CD4-positive, CD25-positive, alpha-beta regulatory T cell (primary cell): ENCODE data around the gene MFN2. TPM values are rescaled to one million over a fixed set of nuclear protein-coding genes. Genes with fewer than 3 reads are reported as not detected.
"Not testable (repeated sequence)": the region's sequence is repeated elsewhere in the genome, so short reads cannot be mapped to it uniquely, and the experiment has no call there.

Experiments used
- ATAC-seq, 2 donors: fragments of 150-1000 bp; cut with Tn5 transposase; one replicate each; pipeline ENCODE4 v1.10.0; 2021; ENCODE audit warnings: low read depth in 2 of 2, moderate number of reproducible peaks in 2 of 2, moderate library complexity in 1 of 2
- DNase-seq, 3 donors: peaks; one replicate each; pipeline versions ENCODE4 v3.0.0 to v3.0.0-alpha.2; 2012 to 2022; ENCODE audit warnings: mixed read lengths in 1 of 3
- H3K27ac ChIP-seq: one replicate; pipeline ENCODE4 v1.7.0; 2013; ENCODE audit warnings: mild to moderate bottlenecking, low read length; ENCODE audit not compliant: insufficient read depth, poor library complexity, severe bottlenecking
- H3K27me3 ChIP-seq: one replicate; pipeline ENCODE4 v1.7.0; 2013; ENCODE audit warnings: low read length; ENCODE audit not compliant: control insufficient read depth, insufficient read depth
- H3K36me3 ChIP-seq: one replicate; pipeline ENCODE4 v1.7.0; 2013; ENCODE audit warnings: mild to moderate bottlenecking, low read length, moderate library complexity; ENCODE audit not compliant: control insufficient read depth, insufficient read depth
- H3K4me1 ChIP-seq: 2 replicates; pipeline ENCODE4 v1.7.0; 2013; ENCODE audit warnings: mild to moderate bottlenecking, low read length; ENCODE audit not compliant: insufficient read depth, control insufficient read depth, poor library complexity, severe bottlenecking
- H3K4me3 ChIP-seq: one replicate; pipeline ENCODE4 v1.7.0; 2013; ENCODE audit warnings: low read depth, mild to moderate bottlenecking, low read length, moderate library complexity
- H3K9me3 ChIP-seq, 2 experiments: 1 replicate in 1 of 2; 2 replicates in 1 of 2; pipeline ENCODE4 v1.7.0; 2013; ENCODE audit warnings: low read length in 2 of 2, mild to moderate bottlenecking in 1 of 2, moderate library complexity in 1 of 2; ENCODE audit not compliant: control insufficient read depth in 2 of 2
- H3K27ac Mint-ChIP-seq, 3 donors: one replicate each; pipeline ENCODE4 v1.8.0; 2020 to 2022; ENCODE audit warnings: mild to moderate bottlenecking in 3 of 3, mixed read lengths in 3 of 3, moderate library complexity in 2 of 3
- H3K27me3 Mint-ChIP-seq: one replicate; pipeline ENCODE4 v1.8.0; 2022; ENCODE audit warnings: mild to moderate bottlenecking, mixed read lengths
- H3K36me3 Mint-ChIP-seq: one replicate; pipeline ENCODE4 v1.8.0; 2020; ENCODE audit warnings: mixed read lengths
- H3K4me1 Mint-ChIP-seq, 4 donors: one replicate each; pipeline ENCODE4 v1.8.0; 2020 to 2022; ENCODE audit warnings: mixed read lengths in 4 of 4, mild to moderate bottlenecking in 1 of 4
- H3K4me3 Mint-ChIP-seq, 4 donors: one replicate each; pipeline ENCODE4 v1.8.0; 2020 to 2022; ENCODE audit warnings: mild to moderate bottlenecking in 4 of 4, mixed read lengths in 4 of 4, moderate library complexity in 3 of 4
- H3K9me3 Mint-ChIP-seq, 7 donors: one replicate each; pipeline ENCODE4 v1.8.0; 2020 to 2022; ENCODE audit warnings: mixed read lengths in 7 of 7, mild to moderate bottlenecking in 3 of 7, moderate library complexity in 2 of 7
- polyA plus RNA-seq, 4 donors: library from polyadenylated mRNA; unstranded; fragments of 300-500 nt; fragmentation: Illumina TruSeq; gene quantifications; one replicate each; pipeline ENCODE4 v1.2.3, GENCODE V29; 2021
- total RNA-seq: library from RNA; stranded (reverse); gene quantifications from one replicate; pipeline ENCODE4 v1.2.3, GENCODE V29; 2022

MFN2 gene
- total and polyA plus RNA-seq, 5 donors from 2014 or later = 30.0 to 39.1 (median 36.1) TPM

- H3K27me3 ChIP-seq = no peaks in the 10 kb centered on the region
- no peaks in the 10 kb centered on the region for H3K27me3 Mint-ChIP-seq
- peaks cover 82% of the 10 kb centered on the region for H3K36me3 ChIP-seq
- no peak overlapping the region for H3K27ac Mint-ChIP-seq
- H3K27ac ChIP-seq = no peak overlapping the region
- H3K4me3 ChIP-seq = no peak overlapping the region
- ATAC-seq (no peak), DNase-seq (peak in 2 of 3 donors; percentile 21 to 72)
- peaks cover 47% of the 10 kb centered on the region for H3K36me3 Mint-ChIP-seq
- H3K4me1 ChIP-seq = no peaks in the 10 kb centered on the region
- no peaks in the 10 kb centered on the region for H3K9me3 ChIP-seq
- H3K9me3 Mint-ChIP-seq = no peaks in the 10 kb centered on the region
- no peak overlapping the region for H3K4me3 Mint-ChIP-seq
- H3K4me1 Mint-ChIP-seq = no peaks in the 10 kb centered on the region
Observed at GRCh38 chr1:12001249-12001917, 21.1 kb downstream of the MFN2 start.

GRCh38 chr1:12001996-12002493, 21.8 kb downstream of the MFN2 start:
- Histone ChIP-seq H3K27ac (no peak overlapping the region), H3K9me3 (no peaks in the 10 kb centered on the region), H3K4me1 (no peaks in the 10 kb centered on the region), H3K36me3 (peaks cover 84% of the 10 kb centered on the region), H3K4me3 (no peak overlapping the region), H3K27me3 (no peaks in the 10 kb centered on the region)
- Mint-ChIP-seq H3K36me3 (peaks cover 46% of the 10 kb centered on the region), H3K4me3 (no peak overlapping the region), H3K4me1 (no peaks in the 10 kb centered on the region), H3K27ac (peak overlapping the region in 1 of 3 donors; percentile 17), H3K9me3 (no peaks in the 10 kb centered on the region), H3K27me3 (no peaks in the 10 kb centered on the region)
- ATAC-seq = no peak
- no peak for DNase-seq

GRCh38 chr1:12003762-12004161, 23.5 kb downstream of the MFN2 start:
- Mint-ChIP-seq H3K27me3 (no peaks in the 10 kb centered on the region), H3K36me3 (peaks cover 51% of the 10 kb centered on the region), H3K27ac (no peak overlapping the region), H3K9me3 (no peaks in the 10 kb centered on the region), H3K4me3 (no peak overlapping the region), H3K4me1 (no peaks in the 10 kb centered on the region)
- DNase-seq = no peak
- H3K4me3 ChIP-seq = no peak overlapping the region
- peaks cover 79% of the 10 kb centered on the region for H3K36me3 ChIP-seq
- ATAC-seq = no peak
- H3K9me3 ChIP-seq = no peaks in the 10 kb centered on the region
- H3K4me1 ChIP-seq = no peaks in the 10 kb centered on the region
- H3K27ac ChIP-seq = no peak overlapping the region
- no peaks in the 10 kb centered on the region for H3K27me3 ChIP-seq

GRCh38 chr1:12005488-12006166, 25.4 kb downstream of the MFN2 start:
- no peak overlapping the region for H3K27ac Mint-ChIP-seq
- H3K36me3 Mint-ChIP-seq = peaks cover 51% of the 10 kb centered on the region
- DNase-seq (no peak), ATAC-seq (no peak)
- Histone ChIP-seq H3K9me3 (no peaks in the 10 kb centered on the region), H3K4me3 (no peak overlapping the region), H3K27ac (no peak overlapping the region), H3K27me3 (no peaks in the 10 kb centered on the region), H3K36me3 (peaks cover 77% of the 10 kb centered on the region), H3K4me1 (no peaks in the 10 kb centered on the region)
- H3K9me3 Mint-ChIP-seq = no peaks in the 10 kb centered on the region
- H3K4me1 Mint-ChIP-seq = no peaks in the 10 kb centered on the region
- no peaks in the 10 kb centered on the region for H3K27me3 Mint-ChIP-seq
- no peak overlapping the region for H3K4me3 Mint-ChIP-seq

GRCh38 chr1:12006167-12006921, 26.1 kb downstream of the MFN2 start:
- peaks cover 80% of the 10 kb centered on the region for H3K36me3 ChIP-seq
- H3K4me3 Mint-ChIP-seq = no peak overlapping the region
- H3K4me1 ChIP-seq = no peaks in the 10 kb centered on the region
- H3K9me3 Mint-ChIP-seq = no peaks in the 10 kb centered on the region
- no peaks in the 10 kb centered on the region for H3K27me3 ChIP-seq
- H3K4me3 ChIP-seq = no peak overlapping the region
- ATAC-seq (no peak), DNase-seq (no peak)
- H3K9me3 ChIP-seq = no peaks in the 10 kb centered on the region
- no peak overlapping the region for H3K27ac Mint-ChIP-seq
- H3K4me1 Mint-ChIP-seq = no peaks in the 10 kb centered on the region
- no peaks in the 10 kb centered on the region for H3K27me3 Mint-ChIP-seq
- H3K36me3 Mint-ChIP-seq = peaks cover 49% of the 10 kb centered on the region
- no peak overlapping the region for H3K27ac ChIP-seq

- H3K36me3 ChIP-seq = peaks cover 77% of the 10 kb centered on the region
- no peak overlapping the region for H3K27ac Mint-ChIP-seq
Observed at GRCh38 chr1:12007204-12007603, 27.0 kb downstream of the MFN2 start.

GRCh38 chr1:12008355-12008754, 28.1 kb downstream of the MFN2 start:
- H3K27ac ChIP-seq, H3K4me3 Mint-ChIP-seq, H3K27me3 ChIP-seq, H3K27me3 Mint-ChIP-seq, H3K27ac Mint-ChIP-seq, H3K4me3 ChIP-seq, H3K9me3 Mint-ChIP-seq, H3K4me1 ChIP-seq, H3K9me3 ChIP-seq, DNase-seq, H3K4me1 Mint-ChIP-seq, ATAC-seq: not testable (repeated sequence)
- peaks cover 41% of the 10 kb centered on the region for H3K36me3 Mint-ChIP-seq
- H3K36me3 ChIP-seq = peaks cover 72% of the 10 kb centered on the region

More at GRCh38 chr1:12007204-12007603, 27.0 kb downstream of the MFN2 start:
- Histone ChIP-seq H3K4me1 (no peaks in the 10 kb centered on the region), H3K9me3 (no peaks in the 10 kb centered on the region), H3K4me3 (no peak overlapping the region), H3K27ac (no peak overlapping the region), H3K27me3 (no peaks in the 10 kb centered on the region)
- Mint-ChIP-seq H3K27me3 (no peaks in the 10 kb centered on the region), H3K4me3 (no peak overlapping the region), H3K4me1 (peaks cover 0 to 4% (median 0%) of the 10 kb centered on the region in 4 donors), H3K9me3 (no peaks in the 10 kb centered on the region), H3K36me3 (peaks cover 50% of the 10 kb centered on the region)
- DNase-seq = no peak
- no peak for ATAC-seq
